Vagina (tissue), 2 donors: ENCODE data around the gene DDR2.

ENCODE experiments used
- POLR2A ChIP-seq, 2 donors: fragments of 450-650 bp; IDR thresholded peaks; one replicate each; pipeline ENCODE4 v1.6.1; 2017; ENCODE audit warnings: antibody characterized with exemption in 2 of 2, mild to moderate bottlenecking in 2 of 2, moderate library complexity in 2 of 2
- POLR2AphosphoS5 ChIP-seq, 2 donors: sonication (generic); formaldehyde crosslinking; IDR thresholded peaks; one replicate each; pipeline ENCODE4 v1.9.0; 2017; ENCODE audit warnings: antibody characterized with exemption in 2 of 2, mild to moderate bottlenecking in 2 of 2, low read depth in 1 of 2; ENCODE audit not compliant: insufficient read depth in 1 of 2
- TF ChIP-seq, protein P1 (sequence below), 3 experiments: fragments of 450-650 bp in 2 of 3; fragments of 200-600 bp in 1 of 3; sonication (generic) in 1 of 3; IDR thresholded peaks; one replicate each; pipeline ENCODE4 v1.5.1; 2017 to 2019; ENCODE audit warnings: antibody characterized with exemption in 3 of 3, mild to moderate bottlenecking in 2 of 3, moderate library complexity in 2 of 3

DNA sequence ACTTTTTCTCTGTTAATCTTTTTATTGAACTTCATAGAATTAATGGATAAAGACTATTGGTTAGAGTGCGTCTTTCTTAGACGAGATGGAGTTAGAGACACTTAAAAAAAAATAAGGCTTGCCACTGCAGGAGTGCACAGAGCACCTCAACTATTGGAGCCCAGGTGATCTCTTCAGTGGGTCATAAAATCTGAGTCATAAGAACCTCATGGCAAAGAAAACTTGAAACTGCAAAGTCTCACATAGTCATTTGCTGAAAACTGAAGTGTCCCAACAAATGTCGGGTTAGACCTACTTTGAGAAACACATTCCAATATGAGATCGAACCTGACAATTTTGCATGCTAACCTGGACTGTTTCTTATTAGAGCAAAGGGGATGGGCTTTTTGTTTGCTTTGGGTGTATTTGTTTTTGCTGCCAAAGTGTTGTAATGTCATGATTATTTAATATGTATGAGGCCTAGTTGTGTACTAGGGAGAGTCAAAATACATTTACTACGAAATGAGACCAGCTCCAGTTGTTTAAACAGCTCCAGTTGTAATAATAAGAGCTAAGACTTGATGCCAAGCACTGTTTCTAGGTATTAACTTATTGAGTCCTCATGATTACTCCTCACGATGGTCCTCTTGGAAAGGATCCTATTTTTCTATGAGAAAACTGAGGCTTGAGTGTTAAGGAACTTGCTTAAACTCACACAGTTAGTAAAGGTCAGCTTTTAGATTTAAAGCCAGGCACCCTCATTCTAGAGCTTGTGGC lies 65.1 kb downstream of the DDR2 start:
- TF ChIP-seq, protein P1, sequence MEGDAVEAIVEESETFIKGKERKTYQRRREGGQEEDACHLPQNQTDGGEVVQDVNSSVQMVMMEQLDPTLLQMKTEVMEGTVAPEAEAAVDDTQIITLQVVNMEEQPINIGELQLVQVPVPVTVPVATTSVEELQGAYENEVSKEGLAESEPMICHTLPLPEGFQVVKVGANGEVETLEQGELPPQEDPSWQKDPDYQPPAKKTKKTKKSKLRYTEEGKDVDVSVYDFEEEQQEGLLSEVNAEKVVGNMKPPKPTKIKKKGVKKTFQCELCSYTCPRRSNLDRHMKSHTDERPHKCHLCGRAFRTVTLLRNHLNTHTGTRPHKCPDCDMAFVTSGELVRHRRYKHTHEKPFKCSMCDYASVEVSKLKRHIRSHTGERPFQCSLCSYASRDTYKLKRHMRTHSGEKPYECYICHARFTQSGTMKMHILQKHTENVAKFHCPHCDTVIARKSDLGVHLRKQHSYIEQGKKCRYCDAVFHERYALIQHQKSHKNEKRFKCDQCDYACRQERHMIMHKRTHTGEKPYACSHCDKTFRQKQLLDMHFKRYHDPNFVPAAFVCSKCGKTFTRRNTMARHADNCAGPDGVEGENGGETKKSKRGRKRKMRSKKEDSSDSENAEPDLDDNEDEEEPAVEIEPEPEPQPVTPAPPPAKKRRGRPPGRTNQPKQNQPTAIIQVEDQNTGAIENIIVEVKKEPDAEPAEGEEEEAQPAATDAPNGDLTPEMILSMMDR (IDR thresholded peaks at IDR 0.05), result no peak
- TF ChIP-seq POLR2A (IDR thresholded peaks at IDR 0.05) (no peak), POLR2AphosphoS5 (IDR thresholded peaks at IDR 0.05; ENCODE audit: insufficient read depth in 1 of 2, low read depth in 1 of 2) (no peak)
